GM12872 (cell line): Measurements from ENCODE around the gene ANTKMT.

ENCODE experiments used
- CTCF ChIP-seq: IDR thresholded peaks from 3 replicates; pipeline ENCODE4 v1.5.1; 2011; ENCODE audit warnings: low read depth, mild to moderate bottlenecking, low read length, moderate library complexity; ENCODE audit not compliant: insufficient read depth

The ANTKMT gene

GRCh38 chr16:674968-675883 lies 45.7 kb upstream of the ANTKMT start, which contains the start of gene RHBDL1:
RHBDL1 (plus strand) TSS chr16:675671; CDS start chr16:675791, 120 bp downstream.
- no peak for TF ChIP-seq CTCF

- no peak for TF ChIP-seq CTCF
Observed at GRCh38 chr16:675884-676564, 44.9 kb upstream of the ANTKMT start.

GRCh38 chr16:676565-676902 lies 44.4 kb upstream of the ANTKMT start:
- no peak for TF ChIP-seq CTCF

GRCh38 chr16:676913-677312 lies 44.0 kb upstream of the ANTKMT start:
- TF ChIP-seq CTCF = no peak

GRCh38 chr16:677316-678190 lies 43.4 kb upstream of the ANTKMT start:
- TF ChIP-seq CTCF = no peak

GRCh38 chr16:678209-678857 lies 42.6 kb upstream of the ANTKMT start:
- TF ChIP-seq CTCF = no peak
